AG04449 (cell line): ENCODE data around the gene NR2E3.

Experiments used
- CTCF ChIA-PET: fragments of 350-600 bp; formaldehyde crosslinking; extraction: SDS; loops from one replicate; lab custom pipeline; 2021; ENCODE audit warnings: antibody characterized with exemption; lab: Yijun Ruan, JAX
- POLR2A ChIA-PET: fragments of 400-600, 350-600 bp; formaldehyde crosslinking; extraction: SDS; loops from one replicate; lab custom pipeline; 2020; ENCODE audit warnings: antibody characterized with exemption, inconsistent platforms; lab: Yijun Ruan, JAX
- DNase-seq: peaks from one replicate; pipeline ENCODE4 v3.0.0-alpha.2; 2010; ENCODE audit warnings: low read depth, low spot score
- H3K4me3 ChIP-seq: 2 replicates; pipeline ENCODE4 v1.5.1; 2011; ENCODE audit warnings: low read depth, mild to moderate bottlenecking, control low read depth, low read length
- CTCF ChIP-seq: IDR thresholded peaks from one replicate; pipeline ENCODE4 v1.5.1; 2011; ENCODE audit warnings: mild to moderate bottlenecking, moderate library complexity, low read length, control low read depth, inconsistent platforms; ENCODE audit not compliant: insufficient read depth; ENCODE audit errors: missing control alignments

The NR2E3 gene

GRCh38 chr15:71804226-71804625, 6.1 kb upstream of the NR2E3 start:
- ChIA-PET POLR2A (interaction anchor here (0.6 kb wide), 1 partner anchor 1091 kb away, joined by 3 read pairs; no protein-coding TSS in a partner anchor), CTCF (interaction anchor here (1.0 to 11.0 kb wide), 8 partner anchors 52 to 417 kb away, joined by 3 to 244 read pairs (median 15); no protein-coding TSS in a partner anchor)
- H3K4me3 ChIP-seq, result no peak overlapping the region
- DNase-seq, result no peak
- no peak for TF ChIP-seq CTCF

GRCh38 chr15:71804695-71805470, 5.5 kb upstream of the NR2E3 start:
- DNase-seq, result no peak
- ChIA-PET POLR2A (interaction anchor here (0.6 kb wide), 1 partner anchor 1091 kb away, joined by 3 read pairs; no protein-coding TSS in a partner anchor), CTCF (interaction anchor here (1.0 to 11.0 kb wide), 9 partner anchors 24 to 418 kb away, joined by 3 to 244 read pairs (median 7); no protein-coding TSS in a partner anchor)
- no peak for TF ChIP-seq CTCF
- H3K4me3 ChIP-seq, result no peak overlapping the region

- DNase-seq, result no peak
- H3K4me3 ChIP-seq, result no peak overlapping the region
- ChIA-PET CTCF (interaction anchor here (0.6 to 11.0 kb wide), 6 partner anchors 15 to 363 kb away, joined by 3 to 244 read pairs (median 9); no protein-coding TSS in a partner anchor), POLR2A (no interaction called here)
- TF ChIP-seq CTCF, result no peak
Measured at GRCh38 chr15:71806452-71806931, 3.9 kb upstream of the NR2E3 start.

GRCh38 chr15:71807125-71807629, 3.2 kb upstream of the NR2E3 start:
- no peak overlapping the region for H3K4me3 ChIP-seq
- POLR2A ChIA-PET, result no interaction called here
- CTCF ChIA-PET, result interaction anchor here (0.5 to 11.0 kb wide), 9 partner anchors 10 to 363 kb away, joined by 3 to 244 read pairs (median 5); no protein-coding TSS in a partner anchor
- DNase-seq, result no peak
- no peak for TF ChIP-seq CTCF

GRCh38 chr15:71807691-71808091, 2.7 kb upstream of the NR2E3 start:
- H3K4me3 ChIP-seq, result no peak overlapping the region
- ChIA-PET POLR2A (no interaction called here), CTCF (interaction anchor here (0.5 to 11.0 kb wide), 8 partner anchors 10 to 364 kb away, joined by 3 to 244 read pairs (median 4); no protein-coding TSS in a partner anchor)
- DNase-seq, result no peak
- TF ChIP-seq CTCF, result no peak

GRCh38 chr15:71808311-71809020, 1.9 kb upstream of the NR2E3 start:
- ChIA-PET POLR2A (no interaction called here), CTCF (interaction anchor here (1.1 to 11.0 kb wide), 7 partner anchors 9 to 348 kb away, joined by 3 to 244 read pairs (median 6); no protein-coding TSS in a partner anchor)
- DNase-seq, result no peak
- H3K4me3 ChIP-seq, result no peak overlapping the region
- no peak for TF ChIP-seq CTCF
